ENCODE results near the gene PHEX. TPM values are rescaled to one million over a fixed set of nuclear protein-coding genes. Genes with fewer than 3 reads are reported as not detected.

The PHEX gene
- total RNA-seq, 2 donors from 2014 or later = not detected

- Histone ChIP-seq H3K27ac (no peak overlapping the region), H3K27me3 (no peaks in the 10 kb centered on the region), H3K4me3 (no peak overlapping the region), H3K36me3 (replicated peaks in 1 of 2; ENCODE audit: insufficient read depth in 1 of 2, low read depth in 2 of 2) (no peaks in the 10 kb centered on the region), H3K4me1 (no peaks in the 10 kb centered on the region), H3K9me3 (no peaks in the 10 kb centered on the region)
- intact Hi-C loops (cut with DNase I) = no loop called here
- ATAC-seq = no peak
- no peak for TF ChIP-seq POLR2A (IDR thresholded peaks at IDR 0.05)
- TF ChIP-seq, protein P1, sequence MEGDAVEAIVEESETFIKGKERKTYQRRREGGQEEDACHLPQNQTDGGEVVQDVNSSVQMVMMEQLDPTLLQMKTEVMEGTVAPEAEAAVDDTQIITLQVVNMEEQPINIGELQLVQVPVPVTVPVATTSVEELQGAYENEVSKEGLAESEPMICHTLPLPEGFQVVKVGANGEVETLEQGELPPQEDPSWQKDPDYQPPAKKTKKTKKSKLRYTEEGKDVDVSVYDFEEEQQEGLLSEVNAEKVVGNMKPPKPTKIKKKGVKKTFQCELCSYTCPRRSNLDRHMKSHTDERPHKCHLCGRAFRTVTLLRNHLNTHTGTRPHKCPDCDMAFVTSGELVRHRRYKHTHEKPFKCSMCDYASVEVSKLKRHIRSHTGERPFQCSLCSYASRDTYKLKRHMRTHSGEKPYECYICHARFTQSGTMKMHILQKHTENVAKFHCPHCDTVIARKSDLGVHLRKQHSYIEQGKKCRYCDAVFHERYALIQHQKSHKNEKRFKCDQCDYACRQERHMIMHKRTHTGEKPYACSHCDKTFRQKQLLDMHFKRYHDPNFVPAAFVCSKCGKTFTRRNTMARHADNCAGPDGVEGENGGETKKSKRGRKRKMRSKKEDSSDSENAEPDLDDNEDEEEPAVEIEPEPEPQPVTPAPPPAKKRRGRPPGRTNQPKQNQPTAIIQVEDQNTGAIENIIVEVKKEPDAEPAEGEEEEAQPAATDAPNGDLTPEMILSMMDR (IDR thresholded peaks at IDR 0.05) = no peak
- 27 to 29% methylated on average over 1 of the region's 1 CpG for WGBS, 2 donors
- DNase-seq = no peak
These were observed 215.0 kb downstream of the PHEX start for GRCh38 chrX:22247169-22247568.

- H3K36me3 ChIP-seq (replicated peaks in 1 of 2; ENCODE audit: insufficient read depth in 1 of 2, low read depth in 2 of 2) = no peaks in the 10 kb centered on the region
- ATAC-seq (no peak), DNase-seq (no peak)
- H3K4me1 ChIP-seq = no peaks in the 10 kb centered on the region
- no peaks in the 10 kb centered on the region for H3K27me3 ChIP-seq
- no peak overlapping the region for H3K4me3 ChIP-seq
- intact Hi-C loops (cut with DNase I) = no loop called here
- TF ChIP-seq, protein P1 (IDR thresholded peaks at IDR 0.05) = no peak
- no peak for TF ChIP-seq POLR2A (IDR thresholded peaks at IDR 0.05)
- WGBS, 2 donors = 45 to 57% methylated on average over 3 of the region's 3 CpGs
- H3K9me3 ChIP-seq = no peaks in the 10 kb centered on the region
- H3K27ac ChIP-seq = no peak overlapping the region
These were observed 216.3 kb downstream of the PHEX start for GRCh38 chrX:22248401-22248800.

DNA sequence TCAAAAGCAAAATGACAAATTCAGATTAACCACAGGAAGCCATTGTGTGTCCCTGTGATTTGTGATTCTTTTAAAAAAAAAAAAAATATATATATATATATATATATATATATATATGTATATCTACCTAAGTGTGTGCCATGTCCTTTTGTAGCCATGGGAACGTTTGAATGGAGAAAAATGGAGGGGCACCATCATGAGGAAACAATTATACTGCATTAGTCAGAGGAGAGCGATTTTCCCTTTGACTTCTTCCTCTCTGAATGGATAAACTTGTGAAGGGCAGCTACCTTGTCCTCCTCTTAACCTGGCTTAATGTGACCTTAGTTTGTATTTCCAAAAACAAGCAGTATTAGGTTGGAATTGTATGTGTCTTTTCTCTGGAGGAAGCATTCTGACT is 217.2 kb downstream of the PHEX start:
- H3K27me3 ChIP-seq = no peaks in the 10 kb centered on the region
- ATAC-seq (no peak), DNase-seq (no peak)
- H3K27ac ChIP-seq = no peak overlapping the region
- no peak for TF ChIP-seq POLR2A (IDR thresholded peaks at IDR 0.05)
- TF ChIP-seq, protein P1 (IDR thresholded peaks at IDR 0.05) = no peak
- no peaks in the 10 kb centered on the region for H3K36me3 ChIP-seq (replicated peaks in 1 of 2; ENCODE audit: insufficient read depth in 1 of 2, low read depth in 2 of 2)
- no peak overlapping the region for H3K4me3 ChIP-seq
- no peaks in the 10 kb centered on the region for H3K9me3 ChIP-seq
- WGBS, 2 donors = 38 to 100% methylated on average over 1 to 2 of the region's 2 CpGs
- intact Hi-C loops (cut with DNase I) = no loop called here
- no peaks in the 10 kb centered on the region for H3K4me1 ChIP-seq

GRCh38 chrX:22268706-22269105 is 236.6 kb downstream of the PHEX start:
- no peak for TF ChIP-seq POLR2A (IDR thresholded peaks at IDR 0.05)
- TF ChIP-seq, protein P1 (IDR thresholded peaks at IDR 0.05) = no peak
- intact Hi-C loops (cut with DNase I) = no loop called here
- no peaks in the 10 kb centered on the region for H3K36me3 ChIP-seq (replicated peaks in 1 of 2; ENCODE audit: insufficient read depth in 1 of 2, low read depth in 2 of 2)
- WGBS, 2 donors = 66 to 69% methylated on average over 6 of the region's 6 CpGs
- ATAC-seq = no peak
- H3K27me3 ChIP-seq = no peaks in the 10 kb centered on the region
- no peaks in the 10 kb centered on the region for H3K9me3 ChIP-seq
- no peaks in the 10 kb centered on the region for H3K4me1 ChIP-seq
- DNase-seq = no peak
- no peak overlapping the region for H3K4me3 ChIP-seq
- H3K27ac ChIP-seq = no peak overlapping the region

DNA sequence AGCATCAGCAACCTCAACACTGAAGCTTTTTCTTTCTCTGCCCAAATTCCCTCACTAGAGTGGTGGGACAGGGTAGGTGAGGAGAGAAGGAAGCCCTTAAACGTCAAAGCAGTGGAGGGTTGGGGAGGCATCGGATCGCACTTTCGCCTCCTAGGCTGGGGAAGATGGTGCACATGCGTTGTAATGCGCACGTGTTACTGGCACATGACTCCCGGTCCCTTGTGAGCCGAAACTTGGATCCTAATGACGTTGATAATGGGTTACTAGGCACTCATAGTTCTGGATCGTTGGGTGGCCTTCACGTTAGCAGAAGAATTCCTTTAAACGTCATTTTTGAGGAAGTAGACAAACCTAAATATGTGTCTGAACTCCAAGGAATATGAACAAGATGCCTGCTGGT is 240.5 kb downstream of the PHEX start, which contains the start of gene CBLL2:
Gene CBLL2 (plus strand): TSS at position 301 of the 400 bp plus-strand sequence. CDS start 79 bp downstream, at position 380.
- Histone ChIP-seq H3K36me3 (replicated peaks in 1 of 2; ENCODE audit: insufficient read depth in 1 of 2, low read depth in 2 of 2) (no peaks in the 10 kb centered on the region), H3K27ac (no peak within 1 kb of the TSS), H3K9me3 (no peaks in the 10 kb centered on the region), H3K27me3 (no peaks in the 10 kb centered on the region), H3K4me1 (no peaks in the 10 kb centered on the region), H3K4me3 (no peak within 1 kb of the TSS)
- no peak for DNase-seq
- 66 to 74% methylated on average over 7 to 13 of the region's 13 CpGs for WGBS, 2 donors
- no peak for ATAC-seq
- intact Hi-C loops (cut with DNase I) = no loop called here
- TF ChIP-seq, protein P1 (IDR thresholded peaks at IDR 0.05) = no peak
- no peak for TF ChIP-seq POLR2A (IDR thresholded peaks at IDR 0.05)

Measured in body of pancreas (tissue), 4 donors.